H9 (cell line): ENCODE measurements around the gene WIPI1. TPM values are rescaled to one million over a fixed set of nuclear protein-coding genes. Genes with fewer than 3 reads are reported as not detected.

Source experiments
- DNase-seq: peaks from one replicate; pipeline ENCODE4 v3.0.0-alpha.2; 2017
- H2AFZ ChIP-seq: one replicate; pipeline ENCODE4 v1.6.1; 2013; ENCODE audit warnings: mild to moderate bottlenecking, low read length, control low read depth, moderate library complexity
- H2AK5ac ChIP-seq: 2 replicates; pipeline ENCODE4 v1.6.1; 2013; ENCODE audit warnings: low read length, control low read depth, mixed read lengths; ENCODE audit not compliant: insufficient read length
- H2BK120ac ChIP-seq: one replicate; pipeline ENCODE4 v1.6.1; 2013; ENCODE audit warnings: low read depth, mild to moderate bottlenecking, low read length, control low read depth, inconsistent platforms; ENCODE audit not compliant: poor library complexity, severe bottlenecking
- H2BK12ac ChIP-seq: 2 replicates; pipeline ENCODE4 v1.6.1; 2013; ENCODE audit warnings: low read length, control low read depth, mixed read lengths, low read depth; ENCODE audit not compliant: insufficient read length
- H2BK15ac ChIP-seq: 2 replicates; pipeline ENCODE4 v1.6.1; 2013; ENCODE audit warnings: low read depth, low read length, control low read depth
- H2BK20ac ChIP-seq: one replicate; pipeline ENCODE4 v1.6.1; 2013; ENCODE audit warnings: low read depth, mild to moderate bottlenecking, low read length, control low read depth, inconsistent platforms; ENCODE audit not compliant: poor library complexity, severe bottlenecking
- H2BK5ac ChIP-seq: 2 replicates; pipeline ENCODE4 v1.6.1; 2013; ENCODE audit warnings: low read length, control low read depth, mixed read lengths; ENCODE audit not compliant: insufficient read length
- H3K14ac ChIP-seq: 2 replicates; pipeline ENCODE4 v1.6.1; 2013; ENCODE audit warnings: low read length, control low read depth; ENCODE audit not compliant: insufficient read depth
- H3K18ac ChIP-seq: 2 replicates; pipeline ENCODE4 v1.6.1; 2013; ENCODE audit warnings: low read depth, mild to moderate bottlenecking, mixed read lengths, low read length, control low read depth; ENCODE audit not compliant: insufficient read length
- H3K23ac ChIP-seq: 2 replicates; pipeline ENCODE4 v1.6.1; 2013; ENCODE audit warnings: low read length, control low read depth, mixed read lengths, low read depth; ENCODE audit not compliant: insufficient read length
- H3K23me2 ChIP-seq: 2 replicates; pipeline ENCODE4 v1.6.1; 2013; ENCODE audit warnings: low read depth, mild to moderate bottlenecking, mixed read lengths, low read length, control low read depth; ENCODE audit not compliant: insufficient read length, poor library complexity, severe bottlenecking
- H3K27ac ChIP-seq: 2 replicates; pipeline ENCODE4 v1.5.1; 2013; ENCODE audit warnings: low read length, control low read depth, mixed read lengths, low read depth; ENCODE audit not compliant: insufficient read length
- H3K27me3 ChIP-seq: 2 replicates; pipeline ENCODE4 v1.6.1; 2013; ENCODE audit warnings: low read length, control low read depth, inconsistent platforms; ENCODE audit not compliant: insufficient read depth
- H3K4ac ChIP-seq: 2 replicates; pipeline ENCODE4 v1.6.1; 2013; ENCODE audit warnings: low read depth, mild to moderate bottlenecking, control low read depth, inconsistent platforms, low read length, moderate library complexity
- H3K4me1 ChIP-seq: 2 replicates; pipeline ENCODE4 v1.6.1; 2013; ENCODE audit warnings: low read length, control low read depth, inconsistent platforms; ENCODE audit not compliant: insufficient read depth
- H3K4me2 ChIP-seq: 2 replicates; pipeline ENCODE4 v1.6.1; 2013; ENCODE audit warnings: low read length, control low read depth, mixed read lengths; ENCODE audit not compliant: insufficient read length, insufficient read depth
- H3K56ac ChIP-seq: 2 replicates; pipeline ENCODE4 v1.6.1; 2013; ENCODE audit warnings: low read depth, mild to moderate bottlenecking, mixed read lengths, low read length, control low read depth; ENCODE audit not compliant: insufficient read length
- H3K79me1 ChIP-seq: 2 replicates; pipeline ENCODE4 v1.6.1; 2013; ENCODE audit warnings: low read depth, mild to moderate bottlenecking, moderate library complexity, low read length, control low read depth, inconsistent platforms; ENCODE audit not compliant: insufficient read depth, poor library complexity, severe bottlenecking
- H3K79me2 ChIP-seq: 2 replicates; pipeline ENCODE4 v1.6.1; 2013; ENCODE audit warnings: low read length, control low read depth, inconsistent platforms; ENCODE audit not compliant: insufficient read depth
- H3K9ac ChIP-seq: 2 replicates; pipeline ENCODE4 v1.6.1; 2013; ENCODE audit warnings: low read length, control low read depth, mixed read lengths; ENCODE audit not compliant: insufficient read length; ENCODE audit errors: extremely low read depth
- H3K9me3 ChIP-seq: one replicate; pipeline ENCODE4 v1.6.1; 2013; ENCODE audit warnings: low read depth, low read length, inconsistent platforms; ENCODE audit not compliant: control insufficient read depth
- H3T11ph ChIP-seq: one replicate; pipeline ENCODE4 v1.6.1; 2013; ENCODE audit warnings: mild to moderate bottlenecking, low read length, control low read depth, inconsistent platforms
- H4K20me1 ChIP-seq: one replicate; pipeline ENCODE4 v1.6.1; 2013; ENCODE audit not compliant: control insufficient read depth, insufficient read length, insufficient read depth
- H4K5ac ChIP-seq: 2 replicates; pipeline ENCODE4 v1.6.1; 2013; ENCODE audit warnings: low read depth, mild to moderate bottlenecking, mixed read lengths, low read length, control low read depth; ENCODE audit not compliant: insufficient read length
- H4K8ac ChIP-seq: replicated peaks from 2 replicates; pipeline ENCODE4 v1.6.1; 2013; ENCODE audit warnings: low read length, control low read depth, mixed read lengths, low read depth; ENCODE audit not compliant: insufficient read length
- H4K91ac ChIP-seq: 2 replicates; pipeline ENCODE4 v1.6.1; 2013; ENCODE audit warnings: low read depth, mild to moderate bottlenecking, moderate library complexity, mixed read lengths, low read length, control low read depth; ENCODE audit not compliant: insufficient read length
- H3K27ac Mint-ChIP-seq, 3 experiments: 2 replicates in 2 of 3; 3 replicates in 1 of 3; pipeline ENCODE4 v1.8.0; 2020 to 2021; ENCODE audit warnings: mixed read lengths in 3 of 3, mild to moderate bottlenecking in 1 of 3, moderate library complexity in 1 of 3
- H3K27me3 Mint-ChIP-seq: 2 replicates; pipeline ENCODE4 v1.8.0; 2021; ENCODE audit warnings: low read depth, mild to moderate bottlenecking, moderate library complexity, mixed read lengths
- H3K36me3 Mint-ChIP-seq, 3 experiments: 2 replicates in 2 of 3; 3 replicates in 1 of 3; pipeline ENCODE4 v1.8.0; 2020 to 2021; ENCODE audit warnings: low read depth in 3 of 3, mixed read lengths in 3 of 3; ENCODE audit not compliant: insufficient read depth in 1 of 3
- H3K4me1 Mint-ChIP-seq, 2 experiments: 2 replicates each; pipeline ENCODE4 v1.8.0; 2020; ENCODE audit warnings: mixed read lengths in 2 of 2
- H3K4me3 Mint-ChIP-seq, 2 experiments: 2 replicates in 1 of 2; 3 replicates in 1 of 2; pipeline ENCODE4 v1.8.0; 2020 to 2021; ENCODE audit warnings: mild to moderate bottlenecking in 2 of 2, mixed read lengths in 2 of 2, moderate library complexity in 1 of 2
- H3K9me3 Mint-ChIP-seq, 2 experiments: 2 replicates in 1 of 2; 3 replicates in 1 of 2; pipeline ENCODE4 v1.8.0; 2020; ENCODE audit warnings: mild to moderate bottlenecking in 2 of 2, mixed read lengths in 2 of 2, moderate library complexity in 1 of 2
- WGBS: extraction: QIAGEN DNeasy Blood & Tissue Kit; methylation state at CpG from one replicate; pipeline ENCODE4 v1.1.7; 2013; ENCODE audit warnings: missing lambda C conversion rate, low lambda C conversion rate, mixed read lengths; ENCODE audit not compliant: insufficient read length; ENCODE audit errors: extremely low coverage; 5-methylcytosine and 5-hydroxymethylcytosine counted together
- total RNA-seq: library from RNA; stranded (reverse); gene quantifications from 2 replicates; pipeline ENCODE4 v1.2.1, GENCODE V29; 2021
- TF ChIP-seq, protein P1 (sequence below): fragments of 200-600 bp; sonication (generic); conservative IDR thresholded peaks from 3 replicates; pipeline ENCODE4 v1.8.0; 2021; ENCODE audit warnings: antibody characterized with exemption, mild to moderate bottlenecking

WIPI1 gene
- total RNA-seq, 1 experiment from 2014 or later, result 15.4 TPM

DNA sequence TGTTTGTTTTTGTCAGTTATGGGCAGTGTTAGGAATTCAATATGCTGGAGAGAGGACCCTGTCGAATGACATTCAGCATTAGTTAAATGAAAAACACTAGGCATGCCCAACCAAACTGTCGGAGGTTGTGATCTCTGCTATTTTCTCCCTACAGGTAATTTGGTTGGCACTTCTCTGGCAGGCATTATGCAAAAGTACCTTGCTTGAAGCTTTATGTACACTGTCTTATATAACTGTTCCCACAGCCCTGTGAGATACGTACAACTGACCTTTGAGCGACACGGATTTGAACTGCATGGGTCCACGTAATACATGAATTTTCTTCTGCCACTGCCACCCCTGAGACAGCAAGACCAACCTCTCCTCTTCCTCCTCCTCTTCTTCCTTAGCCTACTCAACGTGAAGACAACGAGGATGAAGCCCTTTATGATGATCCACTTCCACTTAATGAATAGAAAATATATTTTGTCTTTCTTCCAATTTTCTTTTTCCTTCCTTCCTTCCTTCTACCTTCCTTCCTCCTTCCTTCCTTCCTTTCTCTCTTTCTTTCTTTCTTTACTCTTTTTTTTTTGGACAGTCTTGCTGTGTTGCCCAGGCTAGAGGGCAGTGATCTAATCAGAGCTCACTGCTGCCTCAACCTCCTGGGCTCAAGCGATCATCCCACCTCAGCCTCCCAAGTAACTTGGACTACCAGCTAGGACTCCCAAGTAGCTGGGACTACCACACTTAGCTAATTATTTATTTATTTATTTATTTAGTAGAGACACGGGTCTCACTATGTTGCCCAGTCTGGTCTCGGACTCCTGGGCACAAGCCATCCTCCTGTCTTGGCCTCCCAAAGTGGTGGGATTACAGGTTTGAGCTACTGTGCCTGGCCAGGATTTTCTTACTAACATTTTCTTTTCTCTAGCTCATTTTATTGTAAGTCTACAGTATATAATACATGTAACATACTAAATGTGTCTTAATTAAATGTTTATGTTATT, 77.3 kb downstream of the WIPI1 start:
- H3K4me1 ChIP-seq, result peaks cover 2% of the 10 kb centered on the region; the same call in 1 of the 2 replicates
- H2BK20ac ChIP-seq, result no peak overlapping the region
- no peak overlapping the region for H3K27ac Mint-ChIP-seq
- H3K9me3 Mint-ChIP-seq, result no peaks in the 10 kb centered on the region
- H4K5ac ChIP-seq, result no peak overlapping the region
- no peak overlapping the region for H3T11ph ChIP-seq
- no peaks in the 10 kb centered on the region for H3K79me2 ChIP-seq
- no peak overlapping the region for H4K8ac ChIP-seq
- no CpG with 5 or more reads among the region's 11 CpGs for WGBS
- H3K56ac ChIP-seq, result no peak overlapping the region
- no peak overlapping the region for H3K9ac ChIP-seq
- no peaks in the 10 kb centered on the region for H3K79me1 ChIP-seq
- no peak overlapping the region for H3K14ac ChIP-seq
- H3K9me3 ChIP-seq, result no peaks in the 10 kb centered on the region
- H3K27me3 Mint-ChIP-seq, result peaks cover 3% of the 10 kb centered on the region
- H2BK15ac ChIP-seq, result no peak overlapping the region
- no peaks in the 10 kb centered on the region for H3K23me2 ChIP-seq
- no peak overlapping the region for H2BK120ac ChIP-seq
- TF ChIP-seq, protein P1, sequence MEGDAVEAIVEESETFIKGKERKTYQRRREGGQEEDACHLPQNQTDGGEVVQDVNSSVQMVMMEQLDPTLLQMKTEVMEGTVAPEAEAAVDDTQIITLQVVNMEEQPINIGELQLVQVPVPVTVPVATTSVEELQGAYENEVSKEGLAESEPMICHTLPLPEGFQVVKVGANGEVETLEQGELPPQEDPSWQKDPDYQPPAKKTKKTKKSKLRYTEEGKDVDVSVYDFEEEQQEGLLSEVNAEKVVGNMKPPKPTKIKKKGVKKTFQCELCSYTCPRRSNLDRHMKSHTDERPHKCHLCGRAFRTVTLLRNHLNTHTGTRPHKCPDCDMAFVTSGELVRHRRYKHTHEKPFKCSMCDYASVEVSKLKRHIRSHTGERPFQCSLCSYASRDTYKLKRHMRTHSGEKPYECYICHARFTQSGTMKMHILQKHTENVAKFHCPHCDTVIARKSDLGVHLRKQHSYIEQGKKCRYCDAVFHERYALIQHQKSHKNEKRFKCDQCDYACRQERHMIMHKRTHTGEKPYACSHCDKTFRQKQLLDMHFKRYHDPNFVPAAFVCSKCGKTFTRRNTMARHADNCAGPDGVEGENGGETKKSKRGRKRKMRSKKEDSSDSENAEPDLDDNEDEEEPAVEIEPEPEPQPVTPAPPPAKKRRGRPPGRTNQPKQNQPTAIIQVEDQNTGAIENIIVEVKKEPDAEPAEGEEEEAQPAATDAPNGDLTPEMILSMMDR, result no peak
- no peak overlapping the region for H4K91ac ChIP-seq
- DNase-seq, result no peak
- H2BK12ac ChIP-seq, result no peak overlapping the region
- peak overlapping the region in 1 of 2 experiments; percentile 4; a peak in 2 of 5 replicates for H3K4me3 Mint-ChIP-seq
- H2AK5ac ChIP-seq, result no peak overlapping the region
- no peak overlapping the region for H3K4me2 ChIP-seq
- no peak overlapping the region for H3K4ac ChIP-seq
- no peak overlapping the region for H2AFZ ChIP-seq
- peaks cover 21 to 26% of the 10 kb centered on the region in 2 experiments for H3K4me1 Mint-ChIP-seq
- H3K27me3 ChIP-seq, result no peaks in the 10 kb centered on the region
- no peaks in the 10 kb centered on the region for H4K20me1 ChIP-seq
- H3K27ac ChIP-seq, result no peak overlapping the region
- H2BK5ac ChIP-seq, result no peak overlapping the region
- no peak overlapping the region for H3K18ac ChIP-seq
- no peak overlapping the region for H3K23ac ChIP-seq
- H3K36me3 Mint-ChIP-seq, result no peaks in the 10 kb centered on the region; a peak in 1 of 7 replicates
